Endothelial cell of umbilical vein (primary cell): ENCODE measurements around the gene MARCHF7. TPM values are rescaled to one million over a fixed set of nuclear protein-coding genes. Genes with fewer than 3 reads are reported as not detected.

Experiments used
- BruUV-seq: library from RNA; stranded (reverse); fragments of 400-500 nt; replicated peaks from 2 replicates; lab custom pipeline; 2021; lab: Mats Ljungman, UMichigan
- CTCF ChIA-PET: fragments of 300-600, 350-600 bp; sonication (Branson Sonifier 250); formaldehyde crosslinking; loops from one replicate; lab custom pipeline; 2021; ENCODE audit warnings: antibody characterized with exemption, inconsistent platforms; lab: Charles Lee
- POLR2A ChIA-PET: fragments of 300-600, 350-600 bp; sonication (Branson Sonifier 250); formaldehyde crosslinking; loops from one replicate; lab custom pipeline; 2021; ENCODE audit warnings: antibody characterized with exemption, inconsistent platforms; lab: Charles Lee
- DNase-seq: peaks from one replicate; pipeline ENCODE4 v3.0.0-alpha.2; 2011; ENCODE audit warnings: low read depth, low spot score
- FAIRE-seq: peaks from 2 replicates; lab custom pipeline; 2011; peaks lifted over from hg19 to GRCh38; lab: Jason Lieb, UNC
- H2AFZ ChIP-seq: 2 replicates; pipeline ENCODE4 v1.6.0; 2012; ENCODE audit warnings: low read depth, low read length, control low read depth, inconsistent platforms
- H3K27ac ChIP-seq: 2 replicates; pipeline ENCODE4 v1.5.1; 2011; ENCODE audit warnings: low read depth, mild to moderate bottlenecking, control low read depth, low read length, moderate library complexity; ENCODE audit not compliant: insufficient read depth
- H3K27me3 ChIP-seq, 2 experiments: 2 replicates each; pipeline versions ENCODE4 v1.6.0 to v1.6.1; 2011; ENCODE audit warnings: low read length in 2 of 2, mixed read lengths in 1 of 2; ENCODE audit not compliant: control insufficient read depth in 2 of 2, insufficient read depth in 2 of 2
- H3K36me3 ChIP-seq, 2 experiments: 2 replicates in 1 of 2; 3 replicates in 1 of 2; pipeline ENCODE4 v1.5.1; 2011; ENCODE audit warnings: low read length in 2 of 2, mild to moderate bottlenecking in 1 of 2, moderate library complexity in 1 of 2; ENCODE audit not compliant: control insufficient read depth in 2 of 2, insufficient read depth in 2 of 2; ENCODE audit errors: extremely low read depth in 1 of 2
- H3K4me1 ChIP-seq: 3 replicates; pipeline ENCODE4 v1.5.1; 2011; ENCODE audit warnings: mild to moderate bottlenecking, low read length; ENCODE audit not compliant: control insufficient read depth, insufficient read depth; ENCODE audit errors: extremely low read depth
- H3K4me2 ChIP-seq: 2 replicates; pipeline ENCODE4 v1.6.1; 2011; ENCODE audit warnings: low read length, control low read depth, mixed read lengths; ENCODE audit not compliant: insufficient read depth
- H3K4me3 ChIP-seq, 3 experiments: fragments of 200-600 bp in 1 of 3; sonication (generic), shearing (Covaris generic) in 1 of 3; replicated peaks in 1 of 3; 2 replicates each; pipeline ENCODE4 v1.5.1; 2011 to 2016; ENCODE audit warnings: control low read depth in 3 of 3, low read length in 3 of 3, mild to moderate bottlenecking in 2 of 3, inconsistent platforms in 1 of 3, low read depth in 1 of 3, moderate library complexity in 1 of 3; ENCODE audit not compliant: insufficient read depth in 1 of 3
- H3K79me2 ChIP-seq: 2 replicates; pipeline ENCODE4 v1.6.0; 2012; ENCODE audit warnings: low read length, inconsistent platforms; ENCODE audit not compliant: control insufficient read depth, insufficient read depth
- H3K9ac ChIP-seq: replicated peaks from 2 replicates; pipeline ENCODE3; 2011; ENCODE audit warnings: low read length, control low read depth; ENCODE audit not compliant: insufficient read depth; ENCODE audit errors: extremely low read depth
- H3K9me1 ChIP-seq: replicated peaks from 3 replicates; pipeline ENCODE4 v1.6.0; 2011; ENCODE audit warnings: mild to moderate bottlenecking, low read length; ENCODE audit not compliant: control insufficient read depth, insufficient read depth; ENCODE audit errors: extremely low read depth
- H3K9me3 ChIP-seq: replicated peaks from 2 replicates; pipeline ENCODE4 v1.5.1; 2012; ENCODE audit warnings: low read length, inconsistent platforms; ENCODE audit not compliant: control insufficient read depth, insufficient read depth
- H4K20me1 ChIP-seq: replicated peaks from 2 replicates; pipeline ENCODE3; 2011; ENCODE audit warnings: mild to moderate bottlenecking, low read length; ENCODE audit not compliant: control insufficient read depth, insufficient read depth; ENCODE audit errors: extremely low read depth
- EZH2 ChIP-seq: IDR thresholded peaks from 2 replicates; pipeline ENCODE4 v1.6.1; 2012; ENCODE audit warnings: borderline replicate concordance, low read depth, mild to moderate bottlenecking, moderate library complexity, low read length, inconsistent platforms; ENCODE audit not compliant: severe bottlenecking
- FOS ChIP-seq: IDR thresholded peaks from 2 replicates; pipeline ENCODE4 v1.6.1; 2011; ENCODE audit warnings: mild to moderate bottlenecking, low read length, moderate library complexity, borderline replicate concordance; ENCODE audit not compliant: insufficient read depth
- GATA2 ChIP-seq: IDR thresholded peaks from 2 replicates; pipeline ENCODE4 v1.7.0; 2011; ENCODE audit warnings: low read depth, mild to moderate bottlenecking, moderate library complexity, mixed read lengths, low read length; ENCODE audit not compliant: insufficient read length, insufficient read depth
- JUN ChIP-seq: IDR thresholded peaks from 2 replicates; pipeline ENCODE4 v1.6.1; 2011; ENCODE audit warnings: borderline replicate concordance, low read depth; ENCODE audit not compliant: insufficient read length, insufficient read depth
- MYC ChIP-seq: IDR thresholded peaks from one replicate; pipeline ENCODE4 v1.6.1; 2011; ENCODE audit warnings: mild to moderate bottlenecking, low read depth, low read length
- POLR2A ChIP-seq: IDR thresholded peaks from 2 replicates; pipeline ENCODE4 v1.6.1; 2012; ENCODE audit warnings: low read depth, mild to moderate bottlenecking, control low read depth, low read length
- POLR2AphosphoS5 ChIP-seq: IDR thresholded peaks from 2 replicates; pipeline ENCODE4 v1.6.1; 2012; ENCODE audit warnings: low read depth, mild to moderate bottlenecking, control low read depth, low read length, moderate library complexity; ENCODE audit not compliant: insufficient read depth
- dilution Hi-C: fragments of 300-500 bp; cut with MboI; formaldehyde crosslinking; loops from one replicate; pipeline ENCODE4 v1.15.0; 2019; ENCODE audit warnings: low sequenced_read_pairs; ENCODE audit not compliant: extremely low pct_ligation_motif_present
- intact Hi-C: fragments of 100-400 bp; cut with micrococcal nuclease; formaldehyde crosslinking; loops from one replicate; pipeline ENCODE4 v1.10.0; 2022
- polyA plus RNA-seq, 4 experiments: library from polyadenylated mRNA; depleted of rRNA in 3 of 4; stranded (reverse) in 3 of 4; unstranded in 1 of 4; fragments of >200 nt; gene quantifications; 2 replicates each; pipeline versions ENCODE4 v1.2.1 to v1.2.3, GENCODE V29; 2011 to 2012; ENCODE audit warnings: missing spikeins in 1 of 4
- total RNA-seq: library from RNA; stranded (reverse); gene quantifications from 2 replicates; pipeline ENCODE4 v1.2.3, GENCODE V29; 2021
- TF ChIP-seq, protein P1 (sequence below): IDR thresholded peaks from 2 replicates; pipeline ENCODE4 v1.6.1; 2011; ENCODE audit not compliant: insufficient read depth, insufficient read length
- TF ChIP-seq, protein P2 (sequence below), 2 donors: IDR thresholded peaks; 1 replicate in 1 of 2; 2 replicates in 1 of 2; pipeline ENCODE4 v1.5.1; 2011; ENCODE audit warnings: low read length in 2 of 2, mild to moderate bottlenecking in 2 of 2, moderate library complexity in 2 of 2, control low read depth in 1 of 2, inconsistent platforms in 1 of 2, low read depth in 1 of 2; ENCODE audit not compliant: insufficient read depth in 1 of 2; ENCODE audit errors: extremely low read depth in 1 of 2

MARCHF7 gene
- total and polyA plus RNA-seq, 2 donors (not counting 3 experiments of a cell fraction or from before 2014, with no cell fraction given) = 21.2 to 82.0 TPM

DNA sequence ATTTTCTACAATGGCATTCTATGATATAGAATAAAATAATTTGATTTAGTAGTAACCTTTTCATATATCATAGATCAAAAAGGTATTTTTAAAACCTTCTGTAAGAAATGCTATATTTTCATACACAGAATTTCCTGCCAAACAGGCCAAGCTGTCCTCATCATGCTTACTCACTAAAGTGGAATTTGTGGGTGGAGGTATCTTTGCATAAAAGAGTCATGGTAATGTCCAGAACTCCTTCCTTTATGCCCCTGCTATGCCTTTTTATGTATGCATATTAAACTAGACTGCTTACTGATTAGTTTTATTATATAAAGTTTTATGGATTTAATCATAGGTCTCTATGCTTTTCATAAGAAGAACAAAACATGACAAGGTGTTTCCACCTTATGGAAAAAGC is 27.5 kb upstream of the MARCHF7 start:
- H3K4me1 ChIP-seq = peaks cover 12% of the 10 kb centered on the region
- peak overlapping the region; percentile 44 for H3K4me2 ChIP-seq
- H3K4me3 ChIP-seq = no peak overlapping the region
- peak; percentile 22 for DNase-seq
- H4K20me1 ChIP-seq = no peaks in the 10 kb centered on the region
- H3K36me3 ChIP-seq = no peaks in the 10 kb centered on the region
- dilution Hi-C loops = no loop called here
- no peaks in the 10 kb centered on the region for H3K9me3 ChIP-seq
- H3K27me3 ChIP-seq = no peaks in the 10 kb centered on the region
- H3K27ac ChIP-seq = peak overlapping the region; percentile 3
- no peaks in the 10 kb centered on the region for H3K79me2 ChIP-seq
- ChIA-PET CTCF (interaction anchor here (0.6 to 1.4 kb wide), 3 partner anchors 14 to 41 kb away, joined by 3 to 5 read pairs (median 3); no protein-coding TSS in a partner anchor), POLR2A (no interaction called here)
- TF ChIP-seq MYC (no peak), EZH2 (no peak), GATA2 (no peak), POLR2AphosphoS5 (no peak), POLR2A (no peak), FOS (peak; percentile 42), JUN (peak; percentile 9)
- TF ChIP-seq, protein P1, sequence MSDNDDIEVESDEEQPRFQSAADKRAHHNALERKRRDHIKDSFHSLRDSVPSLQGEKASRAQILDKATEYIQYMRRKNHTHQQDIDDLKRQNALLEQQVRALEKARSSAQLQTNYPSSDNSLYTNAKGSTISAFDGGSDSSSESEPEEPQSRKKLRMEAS = no peak
- TF ChIP-seq, protein P2, sequence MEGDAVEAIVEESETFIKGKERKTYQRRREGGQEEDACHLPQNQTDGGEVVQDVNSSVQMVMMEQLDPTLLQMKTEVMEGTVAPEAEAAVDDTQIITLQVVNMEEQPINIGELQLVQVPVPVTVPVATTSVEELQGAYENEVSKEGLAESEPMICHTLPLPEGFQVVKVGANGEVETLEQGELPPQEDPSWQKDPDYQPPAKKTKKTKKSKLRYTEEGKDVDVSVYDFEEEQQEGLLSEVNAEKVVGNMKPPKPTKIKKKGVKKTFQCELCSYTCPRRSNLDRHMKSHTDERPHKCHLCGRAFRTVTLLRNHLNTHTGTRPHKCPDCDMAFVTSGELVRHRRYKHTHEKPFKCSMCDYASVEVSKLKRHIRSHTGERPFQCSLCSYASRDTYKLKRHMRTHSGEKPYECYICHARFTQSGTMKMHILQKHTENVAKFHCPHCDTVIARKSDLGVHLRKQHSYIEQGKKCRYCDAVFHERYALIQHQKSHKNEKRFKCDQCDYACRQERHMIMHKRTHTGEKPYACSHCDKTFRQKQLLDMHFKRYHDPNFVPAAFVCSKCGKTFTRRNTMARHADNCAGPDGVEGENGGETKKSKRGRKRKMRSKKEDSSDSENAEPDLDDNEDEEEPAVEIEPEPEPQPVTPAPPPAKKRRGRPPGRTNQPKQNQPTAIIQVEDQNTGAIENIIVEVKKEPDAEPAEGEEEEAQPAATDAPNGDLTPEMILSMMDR (IDR thresholded peaks at IDR 0.05; ENCODE audit: extremely low read depth in 1 of 2, insufficient read depth in 1 of 2, low read depth in 1 of 2, low read length in 2 of 2) = no peak
- H2AFZ ChIP-seq = no peak overlapping the region
- H3K9me1 ChIP-seq = no peaks in the 10 kb centered on the region
- H3K9ac ChIP-seq = no peak overlapping the region
- no TSS peak for BruUV-seq
- FAIRE-seq = no peak
- intact Hi-C loops = no loop called here
